HPDE6-E6E7 (cell line): ENCODE results near the gene LTV1.
A peak's percentile ranks its signal among the peaks of the same experiment; 100 is the strongest.

Experiments
- DNase-seq: peaks from one replicate; pipeline ENCODE4 v3.0.0; 2011; ENCODE audit warnings: missing footprints; ENCODE audit errors: extremely low spot score

LTV1 gene

GRCh38 chr6:143885116-143885515 is 42.0 kb downstream of the LTV1 start:
- no peak for DNase-seq

- no peak for DNase-seq
Measured at GRCh38 chr6:143894655-143895054, 51.5 kb downstream of the LTV1 start.

GRCh38 chr6:143896126-143896860 is 53.2 kb downstream of the LTV1 start:
- DNase-seq, result peak; percentile 22

- DNase-seq, result no peak
Measured at GRCh38 chr6:143900358-143900757, 57.2 kb downstream of the LTV1 start.

GRCh38 chr6:143901885-143902750 is 59.0 kb downstream of the LTV1 start:
- no peak for DNase-seq

GRCh38 chr6:143902827-143903226 is 59.7 kb downstream of the LTV1 start:
- no peak for DNase-seq

- no peak for DNase-seq
Measured at GRCh38 chr6:143911028-143911427, 67.9 kb downstream of the LTV1 start.

- DNase-seq, result no peak
Measured at GRCh38 chr6:143912671-143913070, 69.5 kb downstream of the LTV1 start.
